ENCODE data around the gene PARP14.
A peak's percentile ranks its signal among the peaks of the same experiment; 100 is the strongest.
"Not testable (repeated sequence)": the region's sequence is repeated elsewhere in the genome, so short reads cannot be mapped to it uniquely, and the experiment has no call there.

The PARP14 gene

GRCh38 chr3:122681284-122681973 lies 790 bp downstream of the PARP14 start:
- no peaks in the 10 kb centered on the region for H3K27me3 ChIP-seq (replicated peaks; ENCODE audit: control insufficient read depth, insufficient read depth, low read length)
- no peaks in the 10 kb centered on the region; the same call in 1 of the 2 replicates for H3K36me3 ChIP-seq (ENCODE audit: control insufficient read depth, insufficient read depth, low read length)
- peak overlapping the region; percentile 90 for H3K4me3 ChIP-seq (replicated peaks; ENCODE audit: low read depth, low read length)
- TF ChIP-seq CTCF (IDR thresholded peaks at IDR 0.05; ENCODE audit: insufficient read depth, low read length, poor library complexity, severe bottlenecking) = no peak
- DNase-seq (ENCODE audit: extremely low read depth, insufficient read length) = peak; percentile 26

- Histone ChIP-seq H3K4me3 (replicated peaks; ENCODE audit: low read depth, low read length) (peak overlapping the region; percentile 90), H3K36me3 (ENCODE audit: control insufficient read depth, insufficient read depth, low read length) (peaks cover 3% of the 10 kb centered on the region), H3K27me3 (replicated peaks; ENCODE audit: control insufficient read depth, insufficient read depth, low read length) (no peaks in the 10 kb centered on the region)
- DNase-seq (ENCODE audit: extremely low read depth, insufficient read length) = no peak
- TF ChIP-seq CTCF (IDR thresholded peaks at IDR 0.05; ENCODE audit: insufficient read depth, low read length, poor library complexity, severe bottlenecking) = no peak
These were observed 1.4 kb downstream of the PARP14 start for GRCh38 chr3:122681974-122682409.

DNA sequence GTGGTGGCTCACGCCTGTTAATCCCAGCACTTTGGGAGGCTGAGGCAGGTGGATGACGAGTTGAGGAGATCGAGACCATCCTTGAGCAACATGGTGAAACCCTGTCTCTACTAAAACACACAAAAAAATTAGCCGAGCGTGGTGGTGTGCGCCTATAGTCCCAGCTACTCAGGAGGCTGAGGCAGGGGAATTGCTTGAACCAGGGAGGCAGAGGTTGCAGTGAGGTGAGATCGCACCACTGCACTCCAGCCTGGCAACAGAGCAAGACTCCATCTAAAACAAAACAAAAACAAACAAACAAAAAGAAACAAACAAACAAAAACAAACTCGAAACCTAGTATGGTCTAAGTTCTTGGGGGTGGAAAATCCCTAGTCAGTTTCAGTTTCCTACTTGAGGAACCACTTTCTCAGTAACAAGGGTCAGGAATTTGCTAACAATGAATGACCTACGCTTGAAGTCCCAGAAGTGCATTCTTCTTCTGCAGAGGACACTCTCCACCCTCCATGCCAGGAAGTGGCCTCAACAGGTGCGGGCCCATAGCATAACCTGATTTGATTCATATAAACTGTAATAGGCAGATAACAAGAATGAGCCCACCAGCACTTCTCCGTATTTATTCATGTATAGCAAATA lies 2.3 kb downstream of the PARP14 start:
- H3K36me3 ChIP-seq (ENCODE audit: control insufficient read depth, insufficient read depth, low read length); DNase-seq (ENCODE audit: extremely low read depth, insufficient read length); H3K27me3 ChIP-seq (replicated peaks; ENCODE audit: control insufficient read depth, insufficient read depth, low read length): not testable (repeated sequence)
- H3K4me3 ChIP-seq (replicated peaks; ENCODE audit: low read depth, low read length) = peak overlapping the region; percentile 90

- H3K36me3 ChIP-seq (ENCODE audit: control insufficient read depth, insufficient read depth, low read length) = peaks cover 16% of the 10 kb centered on the region
- no peak for DNase-seq (ENCODE audit: extremely low read depth, insufficient read length)
- no peak for TF ChIP-seq CTCF (IDR thresholded peaks at IDR 0.05; ENCODE audit: insufficient read depth, low read length, poor library complexity, severe bottlenecking)
- no peak overlapping the region for H3K4me3 ChIP-seq (replicated peaks; ENCODE audit: low read depth, low read length)
- no peaks in the 10 kb centered on the region for H3K27me3 ChIP-seq (replicated peaks; ENCODE audit: control insufficient read depth, insufficient read depth, low read length)
These were observed 6.7 kb downstream of the PARP14 start for GRCh38 chr3:122687298-122687697.

GRCh38 chr3:122688996-122689395 lies 8.4 kb downstream of the PARP14 start:
- DNase-seq (ENCODE audit: extremely low read depth, insufficient read length) = no peak
- no peak overlapping the region for H3K4me3 ChIP-seq (replicated peaks; ENCODE audit: low read depth, low read length)
- TF ChIP-seq CTCF (IDR thresholded peaks at IDR 0.05; ENCODE audit: insufficient read depth, low read length, poor library complexity, severe bottlenecking) = no peak
- H3K27me3 ChIP-seq (replicated peaks; ENCODE audit: control insufficient read depth, insufficient read depth, low read length) = no peaks in the 10 kb centered on the region
- H3K36me3 ChIP-seq (ENCODE audit: control insufficient read depth, insufficient read depth, low read length) = peaks cover 22% of the 10 kb centered on the region

GRCh38 chr3:122689587-122689986 lies 8.9 kb downstream of the PARP14 start:
- TF ChIP-seq CTCF (IDR thresholded peaks at IDR 0.05; ENCODE audit: insufficient read depth, low read length, poor library complexity, severe bottlenecking) = no peak
- Histone ChIP-seq H3K27me3 (replicated peaks; ENCODE audit: control insufficient read depth, insufficient read depth, low read length) (no peaks in the 10 kb centered on the region), H3K36me3 (ENCODE audit: control insufficient read depth, insufficient read depth, low read length) (peaks cover 24% of the 10 kb centered on the region), H3K4me3 (replicated peaks; ENCODE audit: low read depth, low read length) (no peak overlapping the region)
- no peak for DNase-seq (ENCODE audit: extremely low read depth, insufficient read length)
